HG03520 (cell line): ENCODE measurements around the gene BUB1.
"Not testable (repeated sequence)": the region's sequence is repeated elsewhere in the genome, so short reads cannot be mapped to it uniquely, and the experiment has no call there.

Source experiments
- ATAC-seq: cut with Tn5 transposase; IDR thresholded peaks from one replicate; pipeline ENCODE4 v1.9.1; 2021; ENCODE audit warnings: mild to moderate bottlenecking, moderate library complexity; ENCODE audit not compliant: unreplicated experiment

The BUB1 gene

GRCh38 chr2:110605057-110605456 lies 72.8 kb downstream of the BUB1 start:
- not testable (repeated sequence) for ATAC-seq

DNA sequence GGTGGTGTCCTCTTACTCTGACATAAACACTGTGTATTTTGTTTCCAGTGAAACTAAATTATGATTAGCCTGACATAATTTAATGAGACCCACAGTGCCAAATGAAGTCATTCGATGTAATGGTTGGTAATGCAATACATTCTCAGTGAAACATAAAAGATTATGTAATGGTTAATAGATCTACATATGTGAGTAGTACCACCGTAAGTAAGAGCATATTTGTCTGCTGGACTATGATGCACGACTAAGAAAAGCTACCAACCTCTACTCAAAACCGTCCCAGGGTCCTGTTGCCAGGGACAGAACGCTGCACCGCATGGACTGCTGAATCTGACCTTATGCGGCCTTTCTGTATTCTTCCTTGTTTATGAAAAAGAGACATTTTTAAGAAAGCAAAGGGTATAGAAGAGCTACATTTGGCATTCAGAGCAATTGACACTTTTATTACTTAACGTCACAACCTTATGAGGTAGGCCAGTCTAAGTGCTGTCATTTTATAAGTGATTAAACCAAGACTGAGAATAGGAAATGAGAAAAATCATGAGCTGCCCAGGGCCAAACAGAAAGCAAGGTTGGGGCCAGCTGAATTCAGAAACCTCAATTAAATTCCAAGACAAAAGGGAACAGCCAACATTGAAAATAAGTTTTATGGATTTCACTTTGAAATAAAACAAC lies 73.8 kb downstream of the BUB1 start:
- ATAC-seq: not testable (repeated sequence)

DNA sequence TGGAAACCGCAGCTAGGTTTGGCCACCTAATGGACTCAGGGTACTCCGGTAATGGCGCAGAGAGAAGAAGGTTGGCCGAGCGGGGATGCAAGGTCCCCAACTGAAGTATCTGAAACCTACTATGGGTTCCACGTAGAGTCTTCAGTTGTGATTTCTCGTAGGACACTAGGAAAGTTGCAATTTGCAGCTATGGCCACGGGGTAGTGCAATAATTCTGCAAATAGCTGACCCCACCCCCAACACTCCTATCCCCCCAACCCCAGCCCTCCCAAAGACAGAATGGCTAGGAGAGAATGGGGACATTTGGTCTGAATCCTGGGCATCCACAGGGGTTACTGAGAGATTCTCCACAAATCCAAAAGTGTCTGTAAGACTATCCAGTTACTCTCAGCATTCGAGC lies 75.7 kb downstream of the BUB1 start:
- not testable (repeated sequence) for ATAC-seq

- not testable (repeated sequence) for ATAC-seq
Observed at GRCh38 chr2:110591973-110592372, 85.9 kb downstream of the BUB1 start.

DNA sequence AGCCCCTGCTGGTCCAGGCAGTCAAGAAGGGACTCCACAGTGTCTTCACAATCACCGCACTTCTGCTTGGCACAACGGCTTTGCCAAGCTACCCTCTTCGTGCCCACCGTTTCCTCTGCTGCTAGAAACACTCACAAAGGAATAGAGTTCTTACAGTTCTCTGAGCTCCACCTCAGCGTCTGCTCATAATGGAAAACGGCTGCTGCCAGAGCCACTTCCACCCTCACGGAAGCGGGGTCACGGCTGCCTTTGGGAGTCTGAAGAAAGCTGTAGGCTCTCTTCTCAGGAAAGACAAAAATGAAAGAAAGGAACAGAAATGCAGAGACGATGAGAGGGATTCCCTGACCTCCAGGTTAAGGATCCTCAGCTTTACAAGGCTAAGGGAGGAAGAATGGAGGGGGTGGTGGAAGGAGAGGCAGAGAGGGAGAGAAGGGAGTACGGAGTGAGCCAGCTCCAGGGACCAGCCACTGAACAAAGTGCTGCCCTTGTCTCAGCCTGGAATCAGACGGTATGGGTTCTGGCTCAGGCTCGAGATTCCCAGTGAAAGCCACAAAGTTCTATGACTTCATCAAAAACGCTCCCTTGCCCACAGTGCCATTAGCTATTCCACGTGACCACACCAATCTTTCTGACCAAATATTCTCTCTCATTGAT lies 88.1 kb downstream of the BUB1 start:
- ATAC-seq: not testable (repeated sequence)

GRCh38 chr2:110588520-110588919 lies 89.3 kb downstream of the BUB1 start:
- ATAC-seq: not testable (repeated sequence)
